Upper lobe of left lung (tissue), 4 donors: ENCODE data around the gene OTUD6A.

Source experiments
- POLR2A ChIP-seq, 4 donors: fragments of 450-650 bp; IDR thresholded peaks; one replicate each; pipeline ENCODE4 v1.5.1; 2016 to 2017; ENCODE audit warnings: antibody characterized with exemption in 4 of 4, mild to moderate bottlenecking in 2 of 4
- POLR2AphosphoS5 ChIP-seq, 2 donors: sonication (generic); formaldehyde crosslinking; IDR thresholded peaks; one replicate each; pipeline ENCODE4 v1.5.1; 2017; ENCODE audit warnings: antibody characterized with exemption in 2 of 2

- no peak for TF ChIP-seq POLR2AphosphoS5 (IDR thresholded peaks at IDR 0.05)
- TF ChIP-seq POLR2A (IDR thresholded peaks at IDR 0.05) = no peak
Measured at GRCh38 chrX:70096052-70096451, 33.8 kb downstream of the OTUD6A start.
